ENCODE results near the gene NEAT1.

- TF ChIP-seq FOXM1 (IDR thresholded peaks at IDR 0.05; ENCODE audit: borderline replicate concordance) (no peak), SUZ12 (IDR thresholded peaks at IDR 0.05) (no peak)
Measured at GRCh38 chr11:65414776-65415498, 7.7 kb upstream of the NEAT1 start.

Measured in HEK293T (cell line).